ENCODE measurements around the gene C1QTNF8. TPM values are rescaled to one million over a fixed set of nuclear protein-coding genes. Genes with fewer than 3 reads are reported as not detected.

Gene C1QTNF8
- total RNA-seq, 2 donors from 2014 or later, result not detected

GRCh38 chr16:1048442-1049112 lies 47.5 kb downstream of the C1QTNF8 start:
- ATAC-seq (replicated peaks in 1 of 2) (peak in 1 of 2 donors; percentile 34), DNase-seq (peak in 1 of 2 donors; percentile 14)
- Mint-ChIP-seq H3K36me3 (ENCODE audit: insufficient read depth in 2 of 2) (no peaks in the 10 kb centered on the region), H3K27me3 (ENCODE audit: low read depth) (no peaks in the 10 kb centered on the region), H3K4me3 (no peak overlapping the region), H3K4me1 (ENCODE audit: low read depth) (no peaks in the 10 kb centered on the region), H3K27ac (no peak overlapping the region), H3K9me3 (no peaks in the 10 kb centered on the region)

- Mint-ChIP-seq H3K9me3 (no peaks in the 10 kb centered on the region), H3K4me1 (ENCODE audit: low read depth) (no peaks in the 10 kb centered on the region), H3K36me3 (ENCODE audit: insufficient read depth in 2 of 2) (no peaks in the 10 kb centered on the region), H3K27me3 (ENCODE audit: low read depth) (no peaks in the 10 kb centered on the region), H3K27ac (no peak overlapping the region), H3K4me3 (no peak overlapping the region)
- no peak for ATAC-seq (replicated peaks in 1 of 2)
- no peak for DNase-seq
Observed at GRCh38 chr16:1047801-1048200, 48.2 kb downstream of the C1QTNF8 start.

GRCh38 chr16:1047123-1047522 lies 48.9 kb downstream of the C1QTNF8 start:
- no peak for DNase-seq

GRCh38 chr16:1045993-1046911 lies 49.8 kb downstream of the C1QTNF8 start:
- H3K27me3 Mint-ChIP-seq (ENCODE audit: low read depth), result no peaks in the 10 kb centered on the region
- no peak overlapping the region for H3K4me3 Mint-ChIP-seq
- no peaks in the 10 kb centered on the region for H3K9me3 Mint-ChIP-seq
- DNase-seq, result no peak
- no peaks in the 10 kb centered on the region for H3K4me1 Mint-ChIP-seq (ENCODE audit: low read depth)
- H3K27ac Mint-ChIP-seq, result no peak overlapping the region
- no peaks in the 10 kb centered on the region for H3K36me3 Mint-ChIP-seq (ENCODE audit: insufficient read depth in 2 of 2)
- no peak for ATAC-seq (replicated peaks in 1 of 2)

More at GRCh38 chr16:1047123-1047522, 48.9 kb downstream of the C1QTNF8 start:
- Mint-ChIP-seq H3K4me1 (ENCODE audit: low read depth) (no peaks in the 10 kb centered on the region), H3K4me3 (no peak overlapping the region), H3K36me3 (ENCODE audit: insufficient read depth in 2 of 2) (no peaks in the 10 kb centered on the region), H3K27me3 (ENCODE audit: low read depth) (no peaks in the 10 kb centered on the region), H3K27ac (no peak overlapping the region), H3K9me3 (no peaks in the 10 kb centered on the region)
- no peak for ATAC-seq (replicated peaks in 1 of 2)

- Mint-ChIP-seq H3K27me3 (ENCODE audit: low read depth) (no peaks in the 10 kb centered on the region), H3K4me1 (ENCODE audit: low read depth) (no peaks in the 10 kb centered on the region), H3K4me3 (no peak overlapping the region), H3K9me3 (no peaks in the 10 kb centered on the region), H3K27ac (no peak overlapping the region), H3K36me3 (ENCODE audit: insufficient read depth in 2 of 2) (no peaks in the 10 kb centered on the region)
- DNase-seq (no peak), ATAC-seq (replicated peaks in 1 of 2) (no peak)
Observed at GRCh38 chr16:1045310-1045992, 50.6 kb downstream of the C1QTNF8 start.

GRCh38 chr16:1044460-1045309 lies 51.4 kb downstream of the C1QTNF8 start:
- H3K27ac Mint-ChIP-seq, result no peak overlapping the region
- H3K4me3 Mint-ChIP-seq, result no peak overlapping the region
- no peaks in the 10 kb centered on the region for H3K4me1 Mint-ChIP-seq (ENCODE audit: low read depth)
- no peak for ATAC-seq (replicated peaks in 1 of 2)
- H3K27me3 Mint-ChIP-seq (ENCODE audit: low read depth), result no peaks in the 10 kb centered on the region
- H3K9me3 Mint-ChIP-seq, result no peaks in the 10 kb centered on the region
- DNase-seq, result no peak
- no peaks in the 10 kb centered on the region for H3K36me3 Mint-ChIP-seq (ENCODE audit: insufficient read depth in 2 of 2)

GRCh38 chr16:1043881-1044451 lies 52.1 kb downstream of the C1QTNF8 start:
- Mint-ChIP-seq H3K27ac (no peak overlapping the region), H3K36me3 (ENCODE audit: insufficient read depth in 2 of 2) (no peaks in the 10 kb centered on the region), H3K4me1 (ENCODE audit: low read depth) (no peaks in the 10 kb centered on the region), H3K9me3 (no peaks in the 10 kb centered on the region), H3K4me3 (no peak overlapping the region), H3K27me3 (ENCODE audit: low read depth) (no peaks in the 10 kb centered on the region)
- no peak for ATAC-seq (replicated peaks in 1 of 2)
- DNase-seq, result no peak

- Mint-ChIP-seq H3K4me1 (ENCODE audit: low read depth) (no peaks in the 10 kb centered on the region), H3K27me3 (ENCODE audit: low read depth) (no peaks in the 10 kb centered on the region), H3K27ac (no peak overlapping the region), H3K9me3 (no peaks in the 10 kb centered on the region), H3K36me3 (ENCODE audit: insufficient read depth in 2 of 2) (no peaks in the 10 kb centered on the region), H3K4me3 (no peak overlapping the region)
- ATAC-seq (replicated peaks in 1 of 2) (no peak), DNase-seq (no peak)
Observed at GRCh38 chr16:1042866-1043265, 53.2 kb downstream of the C1QTNF8 start.

- Mint-ChIP-seq H3K9me3 (no peaks in the 10 kb centered on the region), H3K27me3 (ENCODE audit: low read depth) (no peaks in the 10 kb centered on the region), H3K36me3 (ENCODE audit: insufficient read depth in 2 of 2) (no peaks in the 10 kb centered on the region), H3K4me1 (ENCODE audit: low read depth) (no peaks in the 10 kb centered on the region), H3K27ac (no peak overlapping the region), H3K4me3 (no peak overlapping the region)
- ATAC-seq (replicated peaks in 1 of 2) (no peak), DNase-seq (no peak)
Observed at GRCh38 chr16:1042049-1042744, 53.8 kb downstream of the C1QTNF8 start.

GRCh38 chr16:1040346-1040745 lies 55.7 kb downstream of the C1QTNF8 start:
- H3K4me1 Mint-ChIP-seq (ENCODE audit: low read depth), result no peaks in the 10 kb centered on the region
- no peaks in the 10 kb centered on the region for H3K36me3 Mint-ChIP-seq (ENCODE audit: insufficient read depth in 2 of 2)
- no peaks in the 10 kb centered on the region for H3K9me3 Mint-ChIP-seq
- H3K27me3 Mint-ChIP-seq (ENCODE audit: low read depth), result no peaks in the 10 kb centered on the region
- no peak overlapping the region for H3K27ac Mint-ChIP-seq
- H3K4me3 Mint-ChIP-seq, result no peak overlapping the region
- DNase-seq, result no peak
- no peak for ATAC-seq (replicated peaks in 1 of 2)

GRCh38 chr16:1039762-1040161 lies 56.3 kb downstream of the C1QTNF8 start:
- no peak overlapping the region for H3K4me3 Mint-ChIP-seq
- no peaks in the 10 kb centered on the region for H3K4me1 Mint-ChIP-seq (ENCODE audit: low read depth)
- ATAC-seq (replicated peaks in 1 of 2) (no peak), DNase-seq (no peak)
- no peaks in the 10 kb centered on the region for H3K36me3 Mint-ChIP-seq (ENCODE audit: insufficient read depth in 2 of 2)
- no peaks in the 10 kb centered on the region for H3K9me3 Mint-ChIP-seq
- no peaks in the 10 kb centered on the region for H3K27me3 Mint-ChIP-seq (ENCODE audit: low read depth)
- no peak overlapping the region for H3K27ac Mint-ChIP-seq

GRCh38 chr16:1038932-1039331 lies 57.1 kb downstream of the C1QTNF8 start:
- Mint-ChIP-seq H3K4me3 (no peak overlapping the region), H3K9me3 (no peaks in the 10 kb centered on the region), H3K4me1 (ENCODE audit: low read depth) (no peaks in the 10 kb centered on the region), H3K36me3 (ENCODE audit: insufficient read depth in 2 of 2) (no peaks in the 10 kb centered on the region), H3K27me3 (ENCODE audit: low read depth) (no peaks in the 10 kb centered on the region), H3K27ac (no peak overlapping the region)
- ATAC-seq (replicated peaks in 1 of 2) (no peak), DNase-seq (no peak)

Measured in activated T-cell treated with anti-CD3 and anti-CD28 coated beads, Interleukin-2, amount 50 U/mL, for 72 hours (primary cell).